Ascending aorta (tissue), 2 donors: Measurements from ENCODE around the gene IFNGR2. TPM values are rescaled to one million over a fixed set of nuclear protein-coding genes. Genes with fewer than 3 reads are reported as not detected.
"Not testable (repeated sequence)": the region's sequence is repeated elsewhere in the genome, so short reads cannot be mapped to it uniquely, and the experiment has no call there.

Experiments used
- DNase-seq, 2 donors: peaks; one replicate each; pipeline ENCODE4 v3.0.0-alpha.2; 2019; ENCODE audit warnings: low spot score in 2 of 2
- H3K27ac ChIP-seq, 2 donors: fragments of 200-600 bp; sonication (generic); one replicate each; pipeline ENCODE4 v1.5.1; 2016 to 2017; ENCODE audit warnings: mild to moderate bottlenecking in 1 of 2
- H3K27me3 ChIP-seq: fragments of 200-600 bp; sonication (generic); one replicate; pipeline ENCODE4 v1.5.1; 2017
- H3K36me3 ChIP-seq, 2 donors: fragments of 200-600 bp; sonication (generic); one replicate each; pipeline ENCODE4 v1.5.1; 2016
- H3K4me1 ChIP-seq, 2 donors: fragments of 200-600 bp; sonication (generic); one replicate each; pipeline ENCODE4 v1.5.1; 2016 to 2017; ENCODE audit warnings: mild to moderate bottlenecking in 1 of 2
- H3K4me3 ChIP-seq, 2 donors: fragments of 200-600 bp; sonication (generic); one replicate each; pipeline ENCODE4 v1.5.1; 2016 to 2017; ENCODE audit warnings: mild to moderate bottlenecking in 1 of 2
- H3K9me3 ChIP-seq, 2 donors: fragments of 200-600 bp; sonication (generic); one replicate each; pipeline ENCODE4 v1.5.1; 2016
- CTCF ChIP-seq, 3 experiments: fragments of 200-600 bp in 2 of 3; fragments of 450-650 bp in 1 of 3; sonication (generic) in 2 of 3; IDR thresholded peaks; one replicate each; pipeline ENCODE4 v1.5.1; 2016 to 2019; ENCODE audit warnings: antibody characterized with exemption in 3 of 3, mild to moderate bottlenecking in 1 of 3, moderate library complexity in 1 of 3
- intact Hi-C: fragments of 100-400 bp; cut with DNase I; formaldehyde crosslinking; loops from one replicate; pipeline ENCODE4 v1.15.1; 2023
- total RNA-seq: library from RNA; depleted of rRNA; stranded (reverse); fragments of >200 nt; gene quantifications from one replicate; pipeline ENCODE4 v1.1.0, GENCODE V29; 2016

IFNGR2 gene
- total RNA-seq, 1 donor from 2014 or later = 46.4 TPM

GRCh38 chr21:33360281-33360680 lies 42.9 kb upstream of the IFNGR2 start:
- Histone ChIP-seq H3K27me3 (no peaks in the 10 kb centered on the region), H3K9me3 (no peaks in the 10 kb centered on the region), H3K4me1 (peaks cover 10 to 16% of the 10 kb centered on the region in 2 donors), H3K27ac (peak overlapping the region; percentile 62 to 64), H3K4me3 (peak overlapping the region in 1 of 2 donors; percentile 2), H3K36me3 (peaks cover 12% of the 10 kb centered on the region in 2 donors)
- no peak for DNase-seq
- no peak for TF ChIP-seq CTCF (IDR thresholded peaks at IDR 0.05)
- intact Hi-C loops = loop anchor here (2.0 kb wide), 4 partner anchors 15 to 85 kb away; partner anchors contain the start of gene IFNGR2

- TF ChIP-seq CTCF (IDR thresholded peaks at IDR 0.05) = peak; percentile 57 to 74 (median 69)
- Histone ChIP-seq H3K27me3 (no peaks in the 10 kb centered on the region), H3K9me3 (no peaks in the 10 kb centered on the region), H3K4me3 (peak overlapping the region; percentile 2 to 18), H3K4me1 (peaks cover 10 to 16% of the 10 kb centered on the region in 2 donors), H3K36me3 (peaks cover 4 to 5% of the 10 kb centered on the region in 2 donors), H3K27ac (peak overlapping the region; percentile 52 to 56)
- intact Hi-C loops = loop anchor here (1.0 to 2.0 kb wide), 5 partner anchors 14 to 162 kb away; partner anchors contain the start of gene IFNGR2
- peak; percentile 16 to 84 for DNase-seq
Measured at GRCh38 chr21:33360881-33361602, 42.2 kb upstream of the IFNGR2 start.

- no peaks in the 10 kb centered on the region for H3K36me3 ChIP-seq
- DNase-seq = no peak
- H3K27me3 ChIP-seq = no peaks in the 10 kb centered on the region
- TF ChIP-seq CTCF (IDR thresholded peaks at IDR 0.05) = no peak
- peaks cover 6% of the 10 kb centered on the region in 2 donors for H3K9me3 ChIP-seq
- intact Hi-C loops = no loop called here
- H3K4me3 ChIP-seq = no peak overlapping the region
- no peak overlapping the region for H3K27ac ChIP-seq
- peaks cover 10 to 16% of the 10 kb centered on the region in 2 donors for H3K4me1 ChIP-seq
Measured at GRCh38 chr21:33362044-33362555, 41.1 kb upstream of the IFNGR2 start.

GRCh38 chr21:33363911-33364609 lies 39.2 kb upstream of the IFNGR2 start:
- H3K27me3 ChIP-seq, H3K27ac ChIP-seq, H3K4me3 ChIP-seq, H3K36me3 ChIP-seq, intact Hi-C loops: not testable (repeated sequence)
- DNase-seq = peak in 1 of 2 donors; percentile 57
- Histone ChIP-seq H3K9me3 (peaks cover 11 to 22% of the 10 kb centered on the region in 2 donors), H3K4me1 (peaks cover 10 to 16% of the 10 kb centered on the region in 2 donors)

- H3K27ac ChIP-seq = no peak overlapping the region
- no peaks in the 10 kb centered on the region for H3K36me3 ChIP-seq
- H3K4me1 ChIP-seq = peaks cover 10 to 14% of the 10 kb centered on the region in 2 donors
- peaks cover 11 to 22% of the 10 kb centered on the region in 2 donors for H3K9me3 ChIP-seq
- TF ChIP-seq CTCF (IDR thresholded peaks at IDR 0.05) = no peak
- intact Hi-C loops = no loop called here
- DNase-seq = peak in 1 of 2 donors; percentile 33
- H3K27me3 ChIP-seq = no peaks in the 10 kb centered on the region
- no peak overlapping the region for H3K4me3 ChIP-seq
Measured at GRCh38 chr21:33364830-33365229, 38.4 kb upstream of the IFNGR2 start.
